ENCODE measurements around the gene TSSK6. TPM values are rescaled to one million over a fixed set of nuclear protein-coding genes. Genes with fewer than 3 reads are reported as not detected.

Gene TSSK6
- total RNA-seq, 1 experiment from 2014 or later = 0.88 TPM

DNA sequence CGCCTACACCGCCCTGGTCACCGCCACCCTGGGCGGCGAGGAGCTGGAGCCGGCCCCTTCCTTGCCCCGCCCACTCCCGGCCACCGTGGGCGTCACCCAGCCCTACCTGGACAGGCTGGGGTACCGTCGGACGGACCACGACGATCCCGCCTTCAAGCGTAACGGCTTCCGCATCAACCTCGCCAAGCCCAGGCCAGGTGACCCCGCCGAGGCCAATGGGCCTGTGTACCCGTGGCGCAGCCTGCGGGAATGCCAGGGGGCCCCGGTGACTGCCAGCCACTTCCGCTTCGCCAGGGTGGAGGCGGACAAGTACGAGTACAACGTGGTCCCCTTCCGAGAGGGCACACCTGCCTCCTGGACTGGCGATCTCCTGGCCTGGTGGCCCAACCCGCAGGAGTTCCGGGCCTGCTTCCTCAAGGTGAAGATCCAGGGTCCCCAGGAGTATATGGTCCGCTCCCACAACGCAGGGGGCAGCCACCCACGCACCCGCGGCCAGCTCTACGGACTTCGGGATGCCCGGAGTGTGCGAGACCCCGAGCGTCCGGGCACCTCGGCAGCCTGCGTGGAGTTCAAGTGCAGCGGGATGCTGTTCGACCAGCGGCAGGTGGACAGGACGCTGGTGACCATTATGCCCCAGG lies 29.7 kb upstream of the TSSK6 start:
- no peak for DNase-seq (ENCODE audit: low spot score)

DNA sequence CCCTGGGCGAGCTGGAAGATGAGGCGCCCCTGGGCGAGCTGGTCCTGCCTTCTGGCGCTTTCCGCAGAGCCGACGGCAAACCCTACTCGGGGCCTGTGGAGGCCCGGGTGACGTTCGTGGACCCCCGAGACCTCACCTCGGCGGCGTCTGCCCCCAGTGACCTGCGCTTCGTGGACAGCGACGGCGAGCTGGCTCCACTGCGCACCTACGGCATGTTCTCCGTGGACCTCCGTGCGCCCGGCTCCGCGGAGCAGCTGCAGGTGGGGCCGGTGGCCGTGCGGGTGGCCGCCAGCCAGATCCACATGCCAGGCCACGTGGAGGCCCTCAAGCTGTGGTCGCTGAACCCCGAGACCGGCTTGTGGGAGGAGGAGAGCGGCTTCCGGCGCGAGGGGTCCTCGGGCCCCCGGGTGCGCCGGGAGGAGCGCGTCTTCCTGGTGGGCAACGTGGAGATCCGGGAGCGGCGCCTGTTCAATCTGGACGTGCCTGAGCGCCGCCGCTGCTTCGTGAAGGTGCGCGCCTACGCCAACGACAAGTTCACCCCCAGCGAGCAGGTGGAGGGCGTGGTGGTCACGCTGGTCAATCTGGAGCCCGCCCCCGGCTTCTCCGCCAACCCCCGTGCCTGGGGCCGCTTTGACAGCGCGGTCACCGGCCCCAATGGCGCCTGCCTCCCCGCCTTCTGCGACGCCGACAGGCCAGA lies 29.1 kb upstream of the TSSK6 start:
- no peak for DNase-seq (ENCODE audit: low spot score)

DNA sequence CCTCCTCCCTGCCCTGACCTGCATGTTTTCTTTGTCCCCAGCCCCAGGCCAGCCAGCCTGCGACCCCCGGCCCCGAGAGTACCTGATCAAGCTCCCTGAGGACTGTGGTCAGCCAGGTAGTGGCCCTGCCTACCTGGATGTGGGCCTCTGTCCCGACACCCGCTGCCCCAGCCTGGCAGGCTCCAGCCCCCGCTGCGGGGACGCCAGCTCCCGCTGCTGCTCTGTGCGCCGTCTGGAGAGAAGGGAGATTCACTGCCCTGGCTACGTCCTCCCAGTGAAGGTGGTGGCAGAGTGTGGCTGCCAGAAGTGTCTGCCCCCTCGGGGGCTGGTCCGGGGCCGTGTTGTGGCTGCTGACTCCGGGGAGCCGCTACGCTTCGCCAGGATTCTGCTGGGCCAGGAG lies 28.3 kb upstream of the TSSK6 start:
- DNase-seq (ENCODE audit: low spot score) = no peak

DNA sequence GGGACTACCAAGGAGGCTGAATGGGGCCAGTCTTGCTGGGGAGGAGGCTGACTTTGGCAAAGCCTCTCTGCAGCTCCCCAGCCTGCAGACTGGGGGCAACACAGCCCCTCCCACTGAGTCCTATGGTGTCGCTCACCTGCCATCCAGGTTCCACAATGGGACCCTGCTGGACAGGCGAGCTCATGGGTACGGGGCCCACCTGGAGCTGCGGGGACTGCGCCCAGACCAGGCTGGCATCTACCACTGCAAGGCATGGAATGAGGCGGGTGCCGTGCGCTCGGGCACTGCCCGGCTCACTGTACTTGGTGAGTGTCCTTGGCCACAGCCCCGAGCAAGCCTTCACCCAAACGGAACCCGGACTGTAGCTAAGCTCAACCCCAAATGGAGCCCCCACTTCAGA lies 27.8 kb upstream of the TSSK6 start:
- DNase-seq (ENCODE audit: low spot score) = no peak

DNA sequence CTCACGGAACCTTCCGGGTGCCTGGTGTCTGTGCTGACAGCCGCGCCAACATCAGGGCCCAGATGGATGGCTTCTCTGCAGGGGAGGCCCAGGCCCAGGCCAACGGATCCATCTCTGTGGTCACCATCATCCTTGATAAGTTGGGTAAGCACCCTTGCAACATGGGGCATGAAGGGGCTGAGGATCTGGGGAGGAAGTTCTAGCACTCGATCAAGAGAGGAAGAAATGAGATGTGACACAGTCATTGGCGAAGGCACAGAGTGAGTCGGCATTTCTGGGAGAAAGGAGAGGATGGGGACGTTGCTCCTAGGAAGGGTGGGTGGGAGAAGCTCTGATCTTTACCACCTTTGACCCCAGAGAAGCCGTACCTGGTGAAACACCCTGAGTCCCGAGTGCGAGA lies 27.2 kb upstream of the TSSK6 start:
- DNase-seq (ENCODE audit: low spot score) = no peak

DNA sequence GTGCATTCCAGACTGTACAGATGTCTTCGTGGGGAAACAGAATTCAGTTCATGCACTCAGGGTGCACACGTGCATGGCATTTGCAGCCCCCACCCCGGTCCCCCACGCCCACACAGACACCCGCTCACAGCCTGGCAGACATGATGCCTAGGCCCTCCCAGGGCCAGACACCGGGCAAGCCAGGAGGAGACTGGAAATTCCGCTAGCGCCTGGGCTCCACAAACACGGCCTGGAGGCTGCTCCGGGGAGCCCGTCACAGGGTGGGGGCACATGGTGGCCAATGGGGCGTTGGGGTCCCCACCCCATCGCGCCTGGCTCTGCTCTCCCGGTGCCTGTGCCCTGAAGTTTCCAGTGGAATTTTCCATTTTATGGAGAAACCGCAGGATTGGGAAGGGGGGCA lies 26.3 kb upstream of the TSSK6 start:
- DNase-seq (ENCODE audit: low spot score) = no peak

DNA sequence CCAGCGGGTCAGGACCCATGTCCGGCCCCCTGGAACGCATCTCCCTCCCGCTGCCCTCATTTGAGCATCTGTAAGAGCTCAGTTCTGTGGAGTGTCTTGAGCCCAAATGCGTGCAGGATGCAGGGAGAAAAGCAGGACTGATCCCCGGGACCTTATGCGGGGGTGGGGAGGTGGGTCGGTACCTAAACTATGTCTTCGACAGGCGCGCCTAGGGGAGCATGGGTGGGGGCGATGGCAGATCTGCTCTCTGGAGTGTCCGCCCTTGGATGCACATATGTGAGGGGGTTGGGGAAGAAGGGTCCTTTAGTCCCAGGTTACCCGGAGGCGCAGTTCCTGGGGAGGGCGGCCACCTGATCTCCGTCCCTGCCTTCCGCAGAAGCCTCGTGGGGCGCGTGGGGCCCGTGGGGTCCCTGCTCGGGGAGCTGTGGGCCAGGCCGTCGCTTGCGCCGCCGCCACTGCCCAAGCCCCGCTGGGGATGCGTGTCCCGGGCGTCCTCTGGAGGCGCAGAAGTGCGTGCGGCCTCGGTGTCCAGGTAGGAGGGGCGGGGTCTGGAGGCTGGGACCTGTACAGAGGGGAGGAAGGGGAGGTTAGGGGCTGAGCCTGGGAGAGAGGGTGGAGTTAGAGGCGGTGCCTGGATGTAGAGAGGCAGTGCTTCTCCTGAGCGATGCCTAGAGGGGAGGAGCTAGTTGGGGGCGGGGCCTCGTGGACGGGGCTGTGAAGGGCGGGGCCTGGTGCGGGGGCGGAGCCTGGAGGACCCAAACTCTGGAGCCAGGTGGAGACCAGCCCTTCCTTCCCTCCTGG lies 25.6 kb upstream of the TSSK6 start:
- DNase-seq (ENCODE audit: low spot score) = peak; percentile 34

DNA sequence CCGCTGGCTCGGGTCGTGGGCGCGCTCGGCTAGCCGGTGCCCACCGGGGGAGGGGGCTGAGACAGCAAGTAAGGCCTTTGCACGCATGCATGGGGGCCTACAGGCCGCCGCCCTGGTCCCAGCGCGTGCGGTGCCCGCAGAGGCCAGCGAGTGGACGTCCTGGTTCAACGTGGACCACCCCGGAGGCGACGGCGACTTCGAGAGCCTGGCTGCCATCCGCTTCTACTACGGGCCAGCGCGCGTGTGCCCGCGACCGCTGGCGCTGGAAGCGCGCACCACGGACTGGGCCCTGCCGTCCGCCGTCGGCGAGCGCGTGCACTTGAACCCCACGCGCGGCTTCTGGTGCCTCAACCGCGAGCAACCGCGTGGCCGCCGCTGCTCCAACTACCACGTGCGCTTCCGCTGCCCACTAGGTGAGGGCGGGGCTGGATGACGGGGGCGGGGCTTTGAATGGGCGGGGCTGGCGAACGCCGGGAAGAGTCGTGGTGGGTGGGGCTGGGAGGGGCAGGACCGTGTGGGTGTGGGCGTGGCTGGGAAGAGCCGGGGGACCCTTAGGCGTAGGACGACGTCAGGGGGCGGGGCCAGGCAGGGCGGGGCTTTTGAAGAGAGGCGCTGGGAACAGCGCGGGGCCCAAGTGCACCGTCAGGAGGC lies 24.8 kb upstream of the TSSK6 start:
- no peak for DNase-seq (ENCODE audit: low spot score)

DNA sequence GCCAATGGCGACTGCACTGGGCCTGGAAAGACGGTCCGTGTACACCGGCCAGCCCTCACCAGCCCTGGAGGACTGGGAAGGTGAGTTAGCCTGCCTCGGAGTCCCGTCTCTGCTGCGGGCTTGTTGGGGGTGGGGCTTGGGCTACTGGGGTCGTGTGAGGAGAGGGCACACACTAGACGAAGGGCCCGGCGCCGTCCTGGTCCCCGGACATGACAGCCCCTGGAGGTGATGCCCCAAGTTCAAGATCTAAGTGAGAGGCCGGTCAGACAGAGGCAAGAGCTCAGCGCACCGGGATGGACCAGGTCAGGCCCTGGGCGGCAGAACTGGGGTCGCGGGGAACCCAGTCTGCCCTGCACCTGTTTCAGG lies 24.3 kb upstream of the TSSK6 start:
- DNase-seq (ENCODE audit: low spot score) = no peak

DNA sequence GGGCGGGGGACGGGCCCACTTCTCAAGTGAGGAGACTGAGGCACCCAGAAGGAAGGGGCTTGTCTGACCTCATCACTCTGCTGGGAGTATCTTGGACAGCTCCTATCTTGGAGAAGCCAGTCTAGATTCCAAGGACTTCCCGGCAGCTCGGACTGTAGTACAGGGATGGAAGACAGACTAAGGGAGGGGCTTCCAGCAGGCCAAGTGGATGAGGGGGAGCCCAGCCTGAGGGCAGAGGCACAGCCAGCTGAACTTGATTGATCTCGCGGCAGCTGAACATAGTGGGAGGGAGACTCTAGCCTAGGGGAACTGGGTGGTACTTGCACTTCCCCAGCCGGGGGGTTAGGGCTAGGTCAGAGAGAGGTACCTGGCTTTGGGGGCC lies 23.4 kb upstream of the TSSK6 start:
- DNase-seq (ENCODE audit: low spot score) = no peak

DNA sequence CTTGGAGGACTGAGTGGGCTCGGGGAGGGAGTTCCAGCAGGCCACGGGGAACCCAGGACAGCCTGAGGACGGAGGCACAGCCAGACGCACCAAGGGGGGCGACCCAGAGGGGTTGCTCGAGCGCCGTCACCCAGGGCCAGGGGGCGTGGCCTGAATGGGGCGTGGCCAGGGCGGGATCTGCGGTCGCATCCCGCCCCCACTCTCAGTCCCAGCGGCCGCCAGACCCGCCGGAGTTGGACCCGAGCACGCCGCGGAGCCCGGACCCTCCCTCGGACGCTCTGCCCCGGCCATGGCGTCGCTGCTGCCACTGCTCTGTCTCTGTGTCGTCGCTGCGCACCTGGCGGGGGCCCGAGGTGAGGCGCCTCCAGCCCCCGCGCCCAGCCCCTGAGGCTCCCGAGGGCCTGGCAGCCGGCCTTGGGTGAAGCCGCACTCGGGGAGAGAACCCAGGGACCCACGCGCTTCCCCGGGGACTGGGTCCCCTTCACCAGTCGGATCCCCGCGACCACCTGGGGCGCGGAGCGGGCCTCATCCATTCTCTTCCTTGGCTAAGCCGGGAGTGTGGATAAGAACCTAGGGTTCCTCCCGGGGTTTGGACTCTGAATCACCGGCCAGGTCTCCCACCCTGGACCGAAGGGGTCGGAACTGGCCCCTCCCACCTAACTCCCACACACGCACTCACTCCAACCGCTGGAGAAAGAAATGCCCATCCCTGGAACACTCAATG lies 22.9 kb upstream of the TSSK6 start, which contains the start of gene CILP2:
CILP2 (plus strand) TSS at position 205 of the 724 bp plus-strand sequence; CDS start at position 290, 85 bp downstream.
- no peak for DNase-seq (ENCODE audit: low spot score)

DNA sequence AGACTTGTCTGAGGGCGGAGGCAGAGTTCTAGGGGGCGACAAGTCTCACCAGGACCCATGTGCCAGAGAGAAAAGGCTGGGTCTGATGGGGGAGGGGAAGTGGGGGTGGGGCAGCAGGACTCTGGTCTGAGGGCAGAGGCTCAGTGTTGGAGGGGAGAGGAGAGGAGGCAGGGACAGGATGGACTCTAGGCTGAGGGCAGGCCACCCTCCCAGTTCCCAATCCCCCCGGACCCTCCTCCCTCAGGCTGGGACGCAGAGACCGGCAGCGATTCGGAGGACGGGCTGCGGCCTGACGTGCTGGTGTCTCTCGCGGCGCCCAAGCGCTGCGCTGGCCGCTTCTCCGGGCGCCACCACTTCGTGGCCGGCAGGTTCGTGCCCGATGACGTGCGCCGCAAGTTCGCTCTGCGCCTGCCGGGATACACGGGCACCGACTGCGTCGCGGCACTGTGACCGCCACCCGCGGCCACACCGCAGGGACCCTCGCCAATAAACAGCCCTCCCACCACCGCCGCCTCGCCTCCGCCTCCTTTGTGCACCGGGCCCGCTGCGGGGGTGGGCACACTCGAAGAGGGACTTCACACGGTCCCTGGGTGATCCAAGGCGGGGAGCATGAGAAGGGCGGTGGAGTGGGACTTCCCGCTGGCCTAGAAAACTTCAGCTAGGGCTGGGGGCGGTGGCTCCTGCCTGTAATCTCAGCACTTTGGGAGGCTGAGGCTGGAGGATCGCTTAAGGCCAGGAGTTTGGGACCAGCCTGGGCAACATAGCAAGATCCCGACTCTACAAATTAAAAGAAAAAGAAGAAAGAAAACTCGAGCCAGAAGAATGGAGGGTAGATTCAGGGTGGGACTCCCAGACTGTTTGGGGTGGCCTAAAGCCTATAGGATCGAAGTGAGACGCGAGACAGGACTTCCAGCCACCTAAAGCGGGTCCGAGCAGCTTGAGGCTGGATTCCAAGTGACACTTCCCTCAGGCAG lies 22.0 kb upstream of the TSSK6 start:
- DNase-seq (ENCODE audit: low spot score) = no peak

DNA sequence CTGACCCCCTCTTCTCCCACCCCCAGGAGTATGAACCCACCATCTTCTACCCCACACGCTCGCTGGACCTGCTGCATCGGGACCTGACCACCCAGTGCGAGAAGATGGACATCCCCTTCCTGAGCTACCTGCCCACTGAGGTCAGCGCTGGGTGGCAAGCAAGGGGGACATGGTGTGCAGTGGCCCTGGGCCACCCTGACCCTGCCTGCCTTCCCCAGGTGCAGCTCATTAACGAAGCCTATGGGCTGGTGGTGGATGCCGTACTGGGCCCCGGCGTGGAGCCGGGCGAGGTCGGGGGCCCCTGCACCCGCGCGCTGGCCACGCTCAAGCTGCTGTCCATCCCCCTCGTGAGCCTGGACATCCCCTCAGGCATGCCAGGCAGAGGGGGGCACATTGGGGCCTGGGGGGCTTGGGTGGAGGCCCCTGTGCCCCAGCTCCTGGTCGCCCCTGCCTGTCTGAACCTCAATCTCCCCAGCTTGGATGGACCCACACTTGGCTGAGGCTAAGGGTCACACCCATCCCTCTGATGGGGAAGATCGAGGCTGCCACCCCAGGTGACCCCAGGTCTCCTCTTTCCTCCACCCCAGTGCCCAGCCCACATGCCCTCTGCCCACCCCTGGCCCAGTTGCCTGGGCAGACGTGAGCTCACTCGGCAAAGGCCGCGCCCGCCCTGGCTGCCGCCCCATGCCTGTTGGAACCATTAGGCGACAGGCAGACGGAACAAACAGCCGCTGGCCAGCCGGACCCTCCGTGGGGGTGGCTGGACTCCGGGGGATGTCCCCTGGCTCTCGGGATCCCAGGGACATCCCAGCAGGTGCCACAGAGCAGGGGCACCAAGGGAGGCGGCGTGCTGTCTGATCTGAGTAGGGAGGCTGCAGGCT lies 20.2 kb upstream of the TSSK6 start:
- DNase-seq (ENCODE audit: low spot score) = no peak

DNA sequence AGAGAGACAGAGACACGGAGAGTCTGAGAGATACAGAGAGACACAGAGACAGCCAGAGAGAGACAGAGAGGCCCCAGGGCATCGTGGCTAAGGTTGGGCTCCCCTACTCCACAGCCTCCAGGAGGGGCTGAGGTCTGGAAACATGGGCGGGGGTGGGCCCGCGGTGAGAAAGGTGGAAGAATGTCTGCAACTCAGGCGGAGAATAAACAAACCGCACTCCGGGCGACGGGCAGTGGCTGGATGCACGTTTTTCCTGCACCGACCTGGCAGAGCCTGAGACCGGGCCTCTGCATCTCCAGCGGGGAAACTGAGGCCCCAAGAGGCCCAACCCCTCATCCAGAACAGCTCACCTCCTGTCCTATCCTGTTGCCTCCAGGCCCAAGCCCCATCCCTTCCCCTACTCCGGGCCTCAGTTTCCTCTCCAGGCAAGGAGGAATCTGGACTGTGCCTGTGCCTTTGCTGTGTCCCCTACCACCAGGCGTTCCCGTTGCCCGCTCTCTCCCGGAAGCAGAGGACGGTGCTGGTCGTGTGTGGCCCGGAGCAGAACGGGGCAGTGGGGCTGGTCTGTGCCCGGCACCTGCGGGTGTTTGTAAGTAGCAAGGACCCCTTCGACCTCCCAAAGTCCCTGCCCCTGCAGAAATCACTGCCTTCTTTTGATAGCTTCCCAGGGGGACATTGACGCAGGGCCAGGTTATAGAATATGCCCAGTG lies 19.4 kb upstream of the TSSK6 start:
- no peak for DNase-seq (ENCODE audit: low spot score)

DNA sequence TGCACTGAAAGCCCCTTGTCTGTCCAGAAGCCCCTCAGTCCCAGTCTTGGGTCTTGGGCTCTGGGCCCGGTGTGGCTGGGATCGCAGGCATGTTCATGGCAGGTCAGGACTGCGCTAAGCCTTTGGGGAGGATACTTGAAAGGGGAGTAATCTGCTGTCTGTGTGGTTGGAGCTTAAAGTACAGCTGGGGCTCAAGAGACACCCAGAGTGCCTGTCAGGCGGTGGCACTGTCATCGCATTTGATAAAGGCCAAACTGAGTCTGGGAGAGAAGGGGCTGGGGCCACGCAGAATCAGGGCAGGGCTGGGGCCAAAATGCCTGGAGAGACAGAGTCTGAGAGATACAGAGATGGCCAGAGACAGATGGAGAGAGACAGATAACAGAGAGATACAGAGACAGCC lies 18.5 kb upstream of the TSSK6 start:
- no peak for DNase-seq (ENCODE audit: low spot score)

DNA sequence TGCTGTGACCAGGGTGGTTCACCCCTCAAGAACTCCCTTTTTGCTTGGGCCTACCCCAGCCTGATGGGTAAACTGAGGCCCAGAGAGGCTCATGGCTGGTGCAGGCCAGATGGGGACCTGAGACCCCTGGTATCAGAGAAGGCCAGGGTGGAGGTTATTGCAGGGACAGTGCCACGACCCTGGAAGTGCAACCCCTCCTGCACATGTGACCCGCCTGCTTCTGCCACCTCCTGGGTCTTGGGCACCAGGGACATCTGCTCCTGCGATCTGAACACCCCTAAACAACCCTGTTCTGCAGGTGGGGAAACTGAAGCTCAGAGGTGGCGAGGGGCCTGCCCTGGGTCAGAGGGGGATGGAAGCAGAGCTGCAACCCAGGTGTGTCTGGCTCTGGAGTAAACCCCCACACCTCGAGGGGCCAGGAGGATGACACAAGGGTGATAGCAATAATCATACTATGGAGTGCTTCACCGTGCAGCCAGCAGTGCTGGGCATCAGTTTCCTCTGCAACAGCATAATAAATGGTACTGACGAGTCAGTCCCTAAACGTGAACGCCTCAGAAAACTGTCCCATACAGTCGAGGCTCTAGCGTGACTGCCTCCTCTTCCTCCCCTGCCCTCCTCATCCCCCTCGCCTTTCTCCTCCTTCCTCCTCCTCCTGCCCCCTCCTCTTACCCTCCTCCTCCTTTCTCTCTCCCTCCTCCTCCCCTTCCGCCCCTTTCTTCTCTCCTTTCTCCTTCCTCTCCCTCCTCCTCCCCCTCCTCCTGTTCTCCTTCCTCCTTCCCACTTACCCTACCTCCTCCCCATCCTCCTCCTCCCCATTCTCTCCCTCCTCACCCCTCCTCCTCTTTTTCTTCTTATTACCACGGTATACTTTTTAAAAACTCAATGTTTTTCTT lies 17.7 kb upstream of the TSSK6 start:
- no peak for DNase-seq (ENCODE audit: low spot score)

DNA sequence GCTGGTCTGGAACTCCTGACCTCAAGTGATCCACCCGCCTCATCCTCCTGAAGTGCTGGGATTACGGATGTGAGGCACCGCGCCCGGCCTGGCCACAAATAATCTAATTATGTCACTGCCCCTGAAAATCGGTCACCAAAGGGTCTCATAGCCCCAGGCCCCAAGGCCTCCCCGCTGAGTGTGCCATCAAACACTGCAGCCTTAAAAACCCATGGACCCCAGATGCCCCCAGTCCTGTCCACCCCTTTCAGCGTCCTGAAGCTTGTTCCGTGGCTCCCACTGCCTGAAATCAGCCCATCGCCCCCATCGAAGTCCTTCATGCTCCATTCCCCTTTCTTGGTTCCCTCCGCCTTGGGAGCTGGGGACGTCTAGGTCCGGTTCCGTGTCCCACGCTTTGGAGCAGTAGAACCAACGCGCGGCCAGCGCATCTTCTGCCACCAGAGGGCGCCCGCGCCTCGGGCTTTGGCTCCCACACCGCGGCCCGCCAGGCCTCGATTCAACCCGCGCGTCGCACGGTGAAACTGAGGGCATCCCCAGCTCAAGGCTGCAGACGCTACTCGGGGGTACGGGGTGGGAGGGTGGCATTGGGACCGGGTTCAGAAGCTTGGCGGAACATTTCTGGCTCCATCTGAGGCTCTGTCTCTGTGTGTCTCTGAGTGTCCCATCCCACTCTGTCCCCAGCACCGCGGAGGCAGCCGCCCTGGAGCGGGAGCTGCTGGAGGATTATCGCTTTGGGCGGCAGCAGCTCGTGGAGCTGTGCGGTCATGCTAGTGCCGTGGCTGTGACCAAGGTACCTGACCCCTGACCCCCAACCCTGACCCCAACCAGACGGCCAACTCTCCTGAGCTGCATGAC lies 16.8 kb upstream of the TSSK6 start:
- DNase-seq (ENCODE audit: low spot score) = peak; percentile 34

Data from A172 (cell line).